Breast epithelium (tissue), 4 donors: Measurements from ENCODE around the gene PTPRK. TPM values are rescaled to one million over a fixed set of nuclear protein-coding genes. Genes with fewer than 3 reads are reported as not detected.
A peak's percentile ranks its signal among the peaks of the same experiment; 100 is the strongest.

Source experiments
- DNase-seq, 2 donors: peaks; one replicate each; pipeline ENCODE4 v3.0.0-alpha.2; 2019; ENCODE audit warnings: low spot score in 2 of 2
- H3K27ac ChIP-seq, 2 donors: fragments of 200-600 bp; sonication (generic) in 1 of 2; one replicate each; pipeline ENCODE4 v1.5.1; 2016 to 2019; ENCODE audit warnings: mild to moderate bottlenecking in 1 of 2
- H3K27me3 ChIP-seq, 2 donors: fragments of 200-600 bp; sonication (generic) in 1 of 2; one replicate each; pipeline versions ENCODE4 v1.5.1 to v1.6.0; 2017 to 2019; ENCODE audit warnings: control low read depth in 1 of 2, mild to moderate bottlenecking in 1 of 2
- H3K36me3 ChIP-seq: fragments of 200-600 bp; one replicate; pipeline ENCODE4 v1.5.1; 2019
- H3K4me1 ChIP-seq, 2 donors: fragments of 200-600 bp; sonication (generic); one replicate each; pipeline ENCODE4 v1.5.1; 2016 to 2019; ENCODE audit warnings: control low read depth in 1 of 2
- H3K4me3 ChIP-seq, 3 donors: fragments of 200-600 bp; sonication (generic); 1 replicate in 2 of 3; 2 replicates in 1 of 3; pipeline ENCODE4 v1.5.1; 2016 to 2019; ENCODE audit warnings: mild to moderate bottlenecking in 3 of 3, moderate library complexity in 2 of 3
- H3K9me3 ChIP-seq, 2 donors: fragments of 200-600 bp; sonication (generic) in 1 of 2; one replicate each; pipeline ENCODE4 v1.5.1; 2016 to 2019; ENCODE audit warnings: control low read depth in 1 of 2
- CTCF ChIP-seq, 3 donors: fragments of 450-650 bp; IDR thresholded peaks; one replicate each; pipeline ENCODE4 v1.5.1; 2016 to 2017; ENCODE audit warnings: antibody characterized with exemption in 3 of 3, mild to moderate bottlenecking in 3 of 3, moderate library complexity in 3 of 3
- POLR2A ChIP-seq: fragments of 450-650 bp; IDR thresholded peaks from one replicate; pipeline ENCODE4 v1.6.1; 2016; ENCODE audit warnings: antibody characterized with exemption, mild to moderate bottlenecking, moderate library complexity
- POLR2AphosphoS5 ChIP-seq, 3 donors: sonication (generic); formaldehyde crosslinking; IDR thresholded peaks; one replicate each; pipeline ENCODE4 v1.6.1; 2017; ENCODE audit warnings: antibody characterized with exemption in 3 of 3
- intact Hi-C: fragments of 100-400 bp; cut with DNase I; formaldehyde crosslinking; loops from one replicate; pipeline ENCODE4 v1.15.1; 2023; ENCODE audit warnings: low total_unique reads
- total RNA-seq, 3 donors: library from RNA; depleted of rRNA; stranded (reverse); fragments of >200 nt; gene quantifications; one replicate each; pipeline ENCODE4 v1.1.0, GENCODE V29; 2016

PTPRK gene
- total RNA-seq, 3 donors from 2014 or later: 29.1 to 134 (median 77.0) TPM

GRCh38 chr6:128525406-128525805 lies 5.0 kb upstream of the PTPRK start:
- no peak overlapping the region for H3K4me3 ChIP-seq
- intact Hi-C loops: no loop called here
- no peaks in the 10 kb centered on the region for H3K9me3 ChIP-seq
- no peaks in the 10 kb centered on the region for H3K27me3 ChIP-seq
- TF ChIP-seq CTCF (IDR thresholded peaks at IDR 0.05) (no peak), POLR2AphosphoS5 (IDR thresholded peaks at IDR 0.05) (no peak), POLR2A (no peak)
- no peak overlapping the region for H3K27ac ChIP-seq
- no peaks in the 10 kb centered on the region for H3K4me1 ChIP-seq
- no peaks in the 10 kb centered on the region for H3K36me3 ChIP-seq
- DNase-seq: no peak

- intact Hi-C loops: no loop called here
- Histone ChIP-seq H3K27me3 (no peaks in the 10 kb centered on the region), H3K4me3 (peak overlapping the region; percentile 68 to 88 (median 85)), H3K4me1 (peaks cover 0 to 4% of the 10 kb centered on the region in 2 donors), H3K27ac (peak overlapping the region; percentile 97 to 98), H3K9me3 (no peaks in the 10 kb centered on the region), H3K36me3 (no peaks in the 10 kb centered on the region)
- no peak for DNase-seq
- TF ChIP-seq POLR2A (no peak), CTCF (IDR thresholded peaks at IDR 0.05) (no peak), POLR2AphosphoS5 (IDR thresholded peaks at IDR 0.05) (no peak)
Measured at GRCh38 chr6:128521282-128521632, 858 bp upstream of the PTPRK start.

- Histone ChIP-seq H3K27me3 (no peaks in the 10 kb centered on the region), H3K9me3 (no peaks in the 10 kb centered on the region), H3K4me1 (peaks cover 0 to 4% of the 10 kb centered on the region in 2 donors), H3K27ac (peak overlapping the region; percentile 97 to 98), H3K4me3 (peak overlapping the region; percentile 68 to 88 (median 85)), H3K36me3 (no peaks in the 10 kb centered on the region)
- peak; percentile 58 to 70 for DNase-seq
- intact Hi-C loops: no loop called here
- TF ChIP-seq POLR2AphosphoS5 (IDR thresholded peaks at IDR 0.05) (peak in 1 of 3 donors; percentile 1), CTCF (IDR thresholded peaks at IDR 0.05) (no peak)
Measured at GRCh38 chr6:128519931-128520435, 416 bp downstream of the PTPRK start.

GRCh38 chr6:128519132-128519930 lies 1.1 kb downstream of the PTPRK start:
- Histone ChIP-seq H3K9me3 (no peaks in the 10 kb centered on the region), H3K27me3 (no peaks in the 10 kb centered on the region), H3K4me1 (peaks cover 0 to 4% of the 10 kb centered on the region in 2 donors), H3K27ac (peak overlapping the region; percentile 97 to 98), H3K4me3 (peak overlapping the region; percentile 68 to 88 (median 85)), H3K36me3 (no peaks in the 10 kb centered on the region)
- DNase-seq: peak; percentile 56 to 61
- TF ChIP-seq POLR2AphosphoS5 (IDR thresholded peaks at IDR 0.05): no peak
- TF ChIP-seq CTCF (IDR thresholded peaks at IDR 0.05): peak; percentile 15 to 23 (median 16)
- intact Hi-C loops: no loop called here

- intact Hi-C loops: no loop called here
Measured at GRCh38 chr6:128518434-128519131, 1.8 kb downstream of the PTPRK start.

More at GRCh38 chr6:128518434-128519131, 1.8 kb downstream of the PTPRK start:
- TF ChIP-seq POLR2A: no peak
- no peak for TF ChIP-seq CTCF (IDR thresholded peaks at IDR 0.05)
- no peak for TF ChIP-seq POLR2AphosphoS5 (IDR thresholded peaks at IDR 0.05)
- no peaks in the 10 kb centered on the region for H3K36me3 ChIP-seq
- peaks cover 0 to 4% of the 10 kb centered on the region in 2 donors for H3K4me1 ChIP-seq
- peak overlapping the region; percentile 68 to 88 (median 85) for H3K4me3 ChIP-seq
- peak overlapping the region; percentile 97 to 98 for H3K27ac ChIP-seq
- DNase-seq: no peak
- no peaks in the 10 kb centered on the region for H3K27me3 ChIP-seq
- no peaks in the 10 kb centered on the region for H3K9me3 ChIP-seq
